Suprapubic skin (tissue), 4 donors: ENCODE results near the gene WDR27. TPM values are rescaled to one million over a fixed set of nuclear protein-coding genes. Genes with fewer than 3 reads are reported as not detected.

Source experiments
- DNase-seq, 2 donors: peaks; one replicate each; pipeline ENCODE4 v3.0.0-alpha.2; 2019; ENCODE audit warnings: low spot score in 2 of 2
- H3K27ac ChIP-seq: fragments of 200-600 bp; sonication (generic); one replicate; pipeline ENCODE4 v1.5.1; 2019
- H3K27me3 ChIP-seq: fragments of 200-600 bp; sonication (generic); one replicate; pipeline ENCODE4 v1.5.1; 2019
- H3K36me3 ChIP-seq: fragments of 200-600 bp; sonication (generic); one replicate; pipeline ENCODE4 v1.5.1; 2019
- H3K4me1 ChIP-seq: fragments of 200-600 bp; sonication (generic); one replicate; pipeline ENCODE4 v1.5.1; 2019
- H3K4me3 ChIP-seq: fragments of 200-600 bp; sonication (generic); one replicate; pipeline ENCODE4 v1.5.1; 2019; ENCODE audit warnings: mild to moderate bottlenecking
- H3K9me3 ChIP-seq: fragments of 200-600 bp; sonication (generic); one replicate; pipeline ENCODE4 v1.5.1; 2019
- EP300 ChIP-seq: sonication (generic); formaldehyde crosslinking; IDR thresholded peaks from one replicate; pipeline ENCODE4 v1.6.1; 2017; ENCODE audit warnings: antibody characterized with exemption
- POLR2A ChIP-seq, 2 donors: fragments of 450-650 bp; IDR thresholded peaks; one replicate each; pipeline ENCODE4 v1.6.1; 2017; ENCODE audit warnings: antibody characterized with exemption in 2 of 2, mild to moderate bottlenecking in 2 of 2, moderate library complexity in 2 of 2
- POLR2AphosphoS5 ChIP-seq, 3 donors: sonication (generic); formaldehyde crosslinking; IDR thresholded peaks; one replicate each; pipeline ENCODE4 v1.6.1; 2017; ENCODE audit warnings: antibody characterized with exemption in 3 of 3
- WGBS: methylation state at CpG from one replicate; pipeline ENCODE4 v1.1.5; 2018; 5-methylcytosine and 5-hydroxymethylcytosine counted together
- total RNA-seq, 4 donors: library from RNA; depleted of rRNA; stranded (reverse); fragments of >200 nt; gene quantifications; one replicate each; pipeline ENCODE4 v1.1.0, GENCODE V29; 2016
- TF ChIP-seq, protein P1 (sequence below), 2 donors: fragments of 200-600 bp in 1 of 2; fragments of 450-650 bp in 1 of 2; sonication (generic) in 1 of 2; IDR thresholded peaks; one replicate each; pipeline ENCODE4 v1.5.1; 2016 to 2019; ENCODE audit warnings: antibody characterized with exemption in 2 of 2, mild to moderate bottlenecking in 1 of 2, moderate library complexity in 1 of 2

The WDR27 gene
- total RNA-seq, 4 donors from 2014 or later: 17.3 to 59.4 (median 26.6) TPM

DNA sequence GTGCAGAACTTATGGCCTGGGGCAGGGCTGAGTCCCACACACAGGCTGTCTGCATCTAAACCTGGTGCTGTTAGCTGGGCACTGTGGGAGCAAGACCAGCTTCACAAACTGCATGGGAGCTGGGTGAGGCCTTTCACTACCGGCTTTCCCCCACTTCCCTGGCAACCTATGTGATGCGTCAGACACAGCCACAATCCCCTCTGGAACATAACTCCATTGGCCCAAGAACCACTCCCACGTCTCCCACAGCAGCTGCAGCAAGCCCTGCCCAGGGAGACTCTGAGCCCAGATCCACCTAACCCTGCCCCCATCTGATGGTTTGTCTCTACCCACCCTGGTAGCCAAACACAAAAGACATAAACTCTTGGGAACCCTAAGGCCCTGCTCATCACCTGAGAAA is 9.3 kb downstream of the WDR27 start:
- no peak for TF ChIP-seq POLR2A (IDR thresholded peaks at IDR 0.05)
- no peak for TF ChIP-seq EP300
- TF ChIP-seq, protein P1, sequence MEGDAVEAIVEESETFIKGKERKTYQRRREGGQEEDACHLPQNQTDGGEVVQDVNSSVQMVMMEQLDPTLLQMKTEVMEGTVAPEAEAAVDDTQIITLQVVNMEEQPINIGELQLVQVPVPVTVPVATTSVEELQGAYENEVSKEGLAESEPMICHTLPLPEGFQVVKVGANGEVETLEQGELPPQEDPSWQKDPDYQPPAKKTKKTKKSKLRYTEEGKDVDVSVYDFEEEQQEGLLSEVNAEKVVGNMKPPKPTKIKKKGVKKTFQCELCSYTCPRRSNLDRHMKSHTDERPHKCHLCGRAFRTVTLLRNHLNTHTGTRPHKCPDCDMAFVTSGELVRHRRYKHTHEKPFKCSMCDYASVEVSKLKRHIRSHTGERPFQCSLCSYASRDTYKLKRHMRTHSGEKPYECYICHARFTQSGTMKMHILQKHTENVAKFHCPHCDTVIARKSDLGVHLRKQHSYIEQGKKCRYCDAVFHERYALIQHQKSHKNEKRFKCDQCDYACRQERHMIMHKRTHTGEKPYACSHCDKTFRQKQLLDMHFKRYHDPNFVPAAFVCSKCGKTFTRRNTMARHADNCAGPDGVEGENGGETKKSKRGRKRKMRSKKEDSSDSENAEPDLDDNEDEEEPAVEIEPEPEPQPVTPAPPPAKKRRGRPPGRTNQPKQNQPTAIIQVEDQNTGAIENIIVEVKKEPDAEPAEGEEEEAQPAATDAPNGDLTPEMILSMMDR (IDR thresholded peaks at IDR 0.05): no peak
- TF ChIP-seq POLR2AphosphoS5 (IDR thresholded peaks at IDR 0.05): no peak

DNA sequence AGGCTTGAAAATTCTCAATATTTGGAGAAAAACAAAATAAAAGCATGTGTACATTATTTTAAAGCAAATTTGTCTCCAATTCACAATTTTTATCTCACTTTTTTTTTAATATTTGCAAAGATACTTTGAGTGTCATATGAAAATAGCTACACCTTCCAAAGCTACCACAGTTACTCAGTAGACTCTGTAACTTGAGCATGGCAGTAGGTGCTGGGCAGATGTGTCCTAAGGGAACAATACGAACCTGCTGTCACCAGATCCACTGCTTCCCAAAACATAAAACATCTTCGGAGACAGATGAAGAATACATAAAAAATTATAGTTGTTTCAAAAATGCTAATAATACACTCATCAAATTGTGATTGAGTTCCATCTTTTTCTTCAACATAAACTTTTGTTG is 10.6 kb downstream of the WDR27 start:
- no peak overlapping the region for H3K4me3 ChIP-seq

More for the DNA sequence above, 9.3 kb downstream of the WDR27 start:
- WGBS: 92% methylated on average over 2 of the region's 3 CpGs
- no peaks in the 10 kb centered on the region for H3K9me3 ChIP-seq
- H3K4me1 ChIP-seq: no peaks in the 10 kb centered on the region
- no peak for DNase-seq
- H3K27me3 ChIP-seq: no peaks in the 10 kb centered on the region
- no peak overlapping the region for H3K27ac ChIP-seq
- H3K36me3 ChIP-seq: peaks cover 4% of the 10 kb centered on the region
- H3K4me3 ChIP-seq: no peak overlapping the region

DNA sequence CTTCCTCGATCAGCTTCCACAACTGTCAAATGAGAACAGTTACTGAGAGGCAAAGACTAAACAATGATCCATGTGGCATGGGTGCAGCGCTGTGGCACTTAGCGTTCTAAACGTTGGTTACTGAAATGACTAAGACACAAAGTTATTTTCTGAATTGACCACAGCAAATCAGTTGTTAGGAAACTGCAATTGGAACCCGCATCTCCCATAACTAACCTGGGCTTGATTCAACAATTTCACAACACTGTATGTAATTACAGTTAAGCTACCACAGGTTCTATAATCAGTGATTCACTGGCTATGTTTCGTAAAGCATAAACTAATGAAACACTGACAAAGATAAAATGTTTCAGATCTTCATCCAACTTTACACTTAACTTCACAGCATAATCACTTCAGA is 12.5 kb downstream of the WDR27 start:
- H3K27me3 ChIP-seq: no peaks in the 10 kb centered on the region
- WGBS: 86% methylated on average over 6 of the region's 6 CpGs
- no peak overlapping the region for H3K27ac ChIP-seq
- TF ChIP-seq POLR2A (IDR thresholded peaks at IDR 0.05) (no peak), POLR2AphosphoS5 (IDR thresholded peaks at IDR 0.05) (no peak), EP300 (no peak)
- TF ChIP-seq, protein P1 (IDR thresholded peaks at IDR 0.05): no peak
- H3K4me1 ChIP-seq: no peaks in the 10 kb centered on the region
- H3K36me3 ChIP-seq: peaks cover 18% of the 10 kb centered on the region
- H3K4me3 ChIP-seq: no peak overlapping the region
- no peak for DNase-seq
- peaks cover 8% of the 10 kb centered on the region for H3K9me3 ChIP-seq

More for the DNA sequence above, 10.6 kb downstream of the WDR27 start:
- DNase-seq: no peak
- Histone ChIP-seq H3K9me3 (peaks cover under 1% of the 10 kb centered on the region), H3K27ac (no peak overlapping the region), H3K4me1 (no peaks in the 10 kb centered on the region), H3K27me3 (no peaks in the 10 kb centered on the region), H3K36me3 (peaks cover 11% of the 10 kb centered on the region)
- TF ChIP-seq, protein P1 (IDR thresholded peaks at IDR 0.05): no peak
- TF ChIP-seq EP300 (no peak), POLR2A (IDR thresholded peaks at IDR 0.05) (no peak), POLR2AphosphoS5 (IDR thresholded peaks at IDR 0.05) (no peak)
- 96% methylated on average over 2 of the region's 2 CpGs for WGBS

DNA sequence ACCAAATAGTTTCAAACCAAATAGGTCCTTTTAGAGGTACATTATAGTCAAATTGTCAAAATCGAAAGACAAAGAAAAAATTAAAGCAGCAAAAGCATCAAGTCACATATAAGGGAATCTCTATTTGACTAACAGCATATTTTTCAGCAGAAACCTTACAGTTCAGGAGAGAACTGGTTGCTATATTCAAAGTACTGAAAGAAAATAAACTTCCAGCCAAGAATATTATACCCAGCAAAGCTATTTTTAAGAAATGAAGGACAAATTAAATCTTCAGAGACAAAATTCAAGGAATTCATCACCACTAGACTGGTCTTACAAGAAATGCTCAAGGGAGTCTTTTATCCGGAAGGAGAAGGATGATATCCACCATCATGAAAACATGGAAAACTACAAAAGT is 16.0 kb downstream of the WDR27 start:
- peaks cover 8% of the 10 kb centered on the region for H3K9me3 ChIP-seq
- TF ChIP-seq, protein P1 (IDR thresholded peaks at IDR 0.05): no peak
- TF ChIP-seq EP300: no peak
- TF ChIP-seq POLR2AphosphoS5 (IDR thresholded peaks at IDR 0.05): no peak
- TF ChIP-seq POLR2A (IDR thresholded peaks at IDR 0.05): no peak
- no peak overlapping the region for H3K4me3 ChIP-seq
- H3K27ac ChIP-seq: no peak overlapping the region
- DNase-seq: no peak
- H3K4me1 ChIP-seq: no peaks in the 10 kb centered on the region
- peaks cover 29% of the 10 kb centered on the region for H3K36me3 ChIP-seq
- no peaks in the 10 kb centered on the region for H3K27me3 ChIP-seq
- WGBS: 95% methylated on average over 2 of the region's 2 CpGs

DNA sequence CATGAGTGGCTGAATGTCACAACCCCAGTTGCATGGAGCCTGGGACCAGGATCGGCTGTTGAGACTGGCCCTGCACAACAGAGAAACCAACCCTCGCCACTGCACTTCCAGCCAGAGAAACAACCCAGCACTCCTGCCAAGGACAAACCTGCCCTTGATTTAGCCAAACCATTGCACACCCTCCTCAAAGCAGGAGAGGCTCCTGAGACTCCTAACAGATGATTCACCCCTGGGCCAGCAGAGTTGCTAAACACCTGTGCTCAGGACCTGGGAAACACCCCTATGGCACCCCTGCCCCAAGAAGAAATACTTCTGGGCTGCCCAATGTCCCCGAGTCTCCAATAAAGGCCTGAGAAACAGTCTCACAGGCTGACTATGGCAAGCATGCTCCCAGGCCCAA is 17.8 kb downstream of the WDR27 start:
- no peak overlapping the region for H3K27ac ChIP-seq
- WGBS: 100% methylated on average over 2 of the region's 3 CpGs
- no peaks in the 10 kb centered on the region for H3K4me1 ChIP-seq
- TF ChIP-seq EP300: no peak
- TF ChIP-seq, protein P1 (IDR thresholded peaks at IDR 0.05): no peak
- no peak for TF ChIP-seq POLR2AphosphoS5 (IDR thresholded peaks at IDR 0.05)
- no peak for TF ChIP-seq POLR2A (IDR thresholded peaks at IDR 0.05)
- peaks cover 37% of the 10 kb centered on the region for H3K36me3 ChIP-seq
- DNase-seq: no peak
- peaks cover 8% of the 10 kb centered on the region for H3K9me3 ChIP-seq
- H3K4me3 ChIP-seq: no peak overlapping the region
- no peaks in the 10 kb centered on the region for H3K27me3 ChIP-seq
